Retinal pigment epithelial cell (primary cell): ENCODE data around the gene TP53I3.

Experiments
- DNase-seq: peaks from one replicate; pipeline ENCODE4 v3.0.0-alpha.2; 2010; ENCODE audit warnings: low read depth
- H3K4me3 ChIP-seq: 2 replicates; pipeline ENCODE4 v1.5.1; 2011; ENCODE audit warnings: mild to moderate bottlenecking, low read length, control low read depth, moderate library complexity
- CTCF ChIP-seq: conservative IDR thresholded peaks from 2 replicates; pipeline ENCODE4 v1.5.1; 2011; ENCODE audit warnings: low read depth, low read length, control low read depth, inconsistent platforms

TP53I3 gene

DNA sequence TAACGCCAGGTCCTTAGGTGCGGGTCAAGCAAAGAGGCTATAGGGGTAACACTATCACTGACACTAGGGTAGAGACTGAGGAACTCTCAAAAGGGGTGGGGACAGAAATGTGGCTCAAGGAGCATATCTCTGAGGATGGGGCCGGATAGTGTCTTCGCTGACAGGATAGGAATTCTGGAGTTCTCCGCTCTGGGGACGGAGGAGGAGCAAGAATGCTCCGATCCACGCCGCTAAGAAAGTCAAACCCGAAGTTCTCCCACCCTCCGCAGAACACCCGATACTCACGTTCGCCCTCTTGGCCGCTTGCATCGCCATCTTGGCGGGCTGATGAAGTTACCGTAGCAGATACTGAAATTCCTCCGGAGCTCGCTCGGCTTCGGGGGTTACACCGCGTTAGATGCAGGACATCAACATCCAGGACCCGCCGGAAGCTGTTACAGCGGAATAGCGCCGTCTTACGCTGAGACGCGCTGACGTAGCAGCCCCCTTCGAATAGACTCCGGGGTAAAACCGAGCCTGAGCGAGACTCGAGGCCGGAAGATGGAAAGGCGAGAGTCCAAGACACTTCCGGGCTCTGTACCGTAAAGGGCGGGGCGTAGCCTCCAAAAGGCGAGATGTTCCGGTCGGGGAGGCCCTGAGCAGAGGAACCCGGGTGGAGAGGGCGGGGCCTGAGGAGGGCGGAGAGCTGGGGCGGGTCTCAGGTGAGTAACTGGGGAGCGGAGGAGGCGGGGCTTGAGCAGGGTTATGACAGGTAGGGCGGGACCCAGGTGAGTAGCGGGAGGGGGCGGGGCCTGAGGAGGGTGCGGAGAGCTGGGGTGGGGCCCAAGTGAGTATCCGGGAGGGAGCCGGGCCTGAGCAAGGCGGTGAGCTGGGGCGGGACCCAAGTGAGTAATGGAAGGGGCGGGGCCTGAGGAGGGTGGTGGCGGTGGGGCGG, 8.5 kb downstream of the TP53I3 start, which contains the start of gene SF3B6:
SF3B6 (minus strand) TSS at position 412 of the 934 bp plus-strand sequence; CDS start at position 315, 97 bp downstream.
- TF ChIP-seq CTCF, result no peak
- H3K4me3 ChIP-seq, result peak within 1 kb of the TSS; percentile 99
- DNase-seq, result peak; percentile 97

- TF ChIP-seq CTCF, result no peak
- DNase-seq, result no peak
- H3K4me3 ChIP-seq, result peak overlapping the region; percentile 99
Measured at GRCh38 chr2:24075259-24075658, 9.4 kb downstream of the TP53I3 start.

DNA sequence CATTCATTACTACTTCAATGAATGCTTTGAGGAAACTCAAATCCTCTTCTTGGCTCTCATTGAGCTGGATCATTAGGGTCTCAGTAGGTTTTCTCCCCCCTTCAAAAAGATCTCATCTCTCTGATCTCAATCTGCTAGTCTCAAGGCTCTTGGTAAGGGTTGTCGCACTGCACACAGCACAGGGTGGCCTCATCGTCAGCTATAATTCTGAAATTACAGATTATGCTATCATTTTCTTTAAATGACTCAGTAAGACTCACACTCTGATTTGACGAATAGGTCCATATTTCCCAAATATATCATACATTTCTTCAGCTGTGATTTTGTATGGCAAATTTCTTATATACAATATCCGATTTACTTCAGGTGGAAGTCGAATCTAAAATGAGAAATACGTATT, 10.8 kb downstream of the TP53I3 start:
- TF ChIP-seq CTCF, result no peak

GRCh38 chr2:24072259-24072658, 12.4 kb downstream of the TP53I3 start:
- DNase-seq, result no peak
- TF ChIP-seq CTCF, result no peak
- H3K4me3 ChIP-seq, result no peak overlapping the region

More for the DNA sequence above, 10.8 kb downstream of the TP53I3 start:
- no peak overlapping the region for H3K4me3 ChIP-seq
- DNase-seq, result no peak

- no peak overlapping the region for H3K4me3 ChIP-seq
- TF ChIP-seq CTCF, result no peak
- DNase-seq, result no peak
Measured at GRCh38 chr2:24065341-24065740, 19.3 kb downstream of the TP53I3 start.

DNA sequence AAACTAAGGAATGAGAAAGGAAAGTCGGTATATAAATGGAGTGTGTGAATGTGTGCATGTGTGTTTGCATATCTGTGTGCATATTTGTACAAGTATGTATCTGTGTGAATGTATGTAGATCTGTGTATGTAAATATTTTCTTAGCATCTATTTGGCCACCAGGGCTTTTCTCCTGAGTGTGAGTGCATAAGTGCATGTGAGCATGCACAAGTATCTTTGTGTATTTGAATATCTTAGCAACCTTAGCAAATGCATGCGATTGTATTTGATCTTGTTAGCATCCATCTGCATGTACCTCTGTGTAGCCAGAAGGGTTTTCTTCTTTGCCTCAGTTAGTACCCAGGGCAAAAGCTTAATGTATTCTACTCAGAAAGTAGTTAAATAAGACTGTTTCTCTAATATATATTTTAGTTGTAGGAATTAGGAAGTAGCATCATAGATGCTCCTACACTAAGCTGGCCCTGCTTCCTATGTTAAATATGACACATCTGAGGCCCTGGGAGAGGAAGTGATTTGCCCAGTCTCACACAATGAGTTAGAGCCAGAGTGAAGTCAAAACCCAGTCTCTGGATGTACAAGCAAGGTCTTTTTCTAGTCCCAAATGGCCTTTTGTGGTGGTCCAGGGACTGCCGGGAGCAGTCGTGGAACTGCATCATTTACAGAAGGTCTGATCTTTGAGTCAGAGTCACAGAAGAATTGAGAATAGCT, 25.9 kb downstream of the TP53I3 start:
- DNase-seq, result no peak
- no peak overlapping the region for H3K4me3 ChIP-seq
- TF ChIP-seq CTCF, result no peak
